IPS DF 6.9 (cell line): Measurements from ENCODE around the gene NANOS2.
A peak's percentile ranks its signal among the peaks of the same experiment; 100 is the strongest.

Experiments
- DNase-seq: peaks from one replicate; pipeline ENCODE4 v3.0.0-alpha.2; 2013; ENCODE audit warnings: low read depth, low spot score
- H3K27ac ChIP-seq: one replicate; pipeline ENCODE4 v1.5.1; 2013; ENCODE audit warnings: low read length, control low read depth
- H3K27me3 ChIP-seq: 2 replicates; pipeline ENCODE4 v1.6.1; 2013; ENCODE audit warnings: mild to moderate bottlenecking, low read length; ENCODE audit not compliant: control insufficient read depth, insufficient read depth
- H3K36me3 ChIP-seq: 2 replicates; pipeline ENCODE4 v1.6.1; 2013; ENCODE audit warnings: low read length; ENCODE audit not compliant: control insufficient read depth, insufficient read depth
- H3K4me1 ChIP-seq: 2 replicates; pipeline ENCODE4 v1.6.1; 2013; ENCODE audit warnings: low read length; ENCODE audit not compliant: control insufficient read depth, insufficient read depth
- H3K4me3 ChIP-seq: 2 replicates; pipeline ENCODE4 v1.5.1; 2013; ENCODE audit warnings: mild to moderate bottlenecking, low read length
- H3K9me3 ChIP-seq: 2 replicates; pipeline ENCODE4 v1.6.1; 2013; ENCODE audit warnings: low read length, inconsistent platforms; ENCODE audit not compliant: control insufficient read depth, insufficient read depth
- WGBS: extraction: QIAGEN DNeasy Blood & Tissue Kit; methylation state at CpG from one replicate; pipeline ENCODE4 v1.1.7; 2013; ENCODE audit warnings: mixed read lengths, missing lambda C conversion rate; ENCODE audit not compliant: insufficient read length, insufficient coverage; 5-methylcytosine and 5-hydroxymethylcytosine counted together

Gene NANOS2

DNA sequence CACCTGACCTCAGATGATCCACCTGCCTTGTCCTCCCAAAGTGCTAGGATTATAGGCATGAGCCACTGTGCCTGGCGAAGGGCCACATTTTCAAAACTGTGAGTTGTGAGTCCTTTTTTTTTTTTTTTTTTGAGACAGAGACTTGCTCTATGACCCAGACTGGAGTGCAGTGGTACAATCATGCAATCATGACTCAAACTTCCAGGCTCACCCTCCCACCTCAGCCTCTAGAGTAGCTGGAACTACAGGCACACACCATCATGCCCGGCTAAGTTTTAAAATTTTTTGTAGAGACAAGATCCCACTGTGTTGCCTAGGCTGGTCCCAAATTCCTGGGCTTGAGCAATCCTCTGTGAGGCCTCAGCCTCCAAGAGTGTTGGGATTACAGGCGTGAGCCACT, 8.4 kb downstream of the NANOS2 start:
- H3K27me3 ChIP-seq, result no peaks in the 10 kb centered on the region; the same call in 1 of the 2 replicates
- WGBS, result no CpG with 5 or more reads among the region's 3 CpGs
- H3K9me3 ChIP-seq, result no peaks in the 10 kb centered on the region
- H3K4me1 ChIP-seq, result no peaks in the 10 kb centered on the region
- H3K36me3 ChIP-seq, result no peaks in the 10 kb centered on the region
- no peak overlapping the region for H3K4me3 ChIP-seq
- no peak for DNase-seq
- no peak overlapping the region for H3K27ac ChIP-seq

DNA sequence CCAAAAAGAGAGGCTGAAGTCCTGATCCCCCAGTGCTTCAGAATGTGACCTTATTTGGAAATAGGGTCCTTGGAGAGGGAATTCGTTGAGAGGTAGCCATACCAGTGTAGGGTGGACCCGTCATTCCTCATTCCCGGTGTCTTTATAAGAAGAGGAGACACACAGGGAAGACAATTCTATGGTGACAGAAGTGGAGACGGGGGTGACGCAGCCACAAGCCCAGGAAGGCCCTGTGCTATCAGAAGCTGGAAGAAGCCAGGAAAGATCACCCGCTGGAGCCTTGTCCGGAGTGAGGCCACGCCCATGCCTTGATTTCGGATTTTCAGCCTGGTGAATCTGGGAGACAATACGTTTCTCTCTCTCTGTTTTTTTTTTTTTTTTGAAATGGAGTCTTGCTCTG, 9.6 kb downstream of the NANOS2 start:
- no peak overlapping the region for H3K27ac ChIP-seq
- no peaks in the 10 kb centered on the region for H3K9me3 ChIP-seq
- H3K4me3 ChIP-seq, result no peak overlapping the region
- H3K4me1 ChIP-seq, result no peaks in the 10 kb centered on the region
- no CpG with 5 or more reads among the region's 10 CpGs for WGBS
- DNase-seq, result no peak
- H3K27me3 ChIP-seq, result peaks cover 1% of the 10 kb centered on the region; the same call in 1 of the 2 replicates
- H3K36me3 ChIP-seq, result no peaks in the 10 kb centered on the region

DNA sequence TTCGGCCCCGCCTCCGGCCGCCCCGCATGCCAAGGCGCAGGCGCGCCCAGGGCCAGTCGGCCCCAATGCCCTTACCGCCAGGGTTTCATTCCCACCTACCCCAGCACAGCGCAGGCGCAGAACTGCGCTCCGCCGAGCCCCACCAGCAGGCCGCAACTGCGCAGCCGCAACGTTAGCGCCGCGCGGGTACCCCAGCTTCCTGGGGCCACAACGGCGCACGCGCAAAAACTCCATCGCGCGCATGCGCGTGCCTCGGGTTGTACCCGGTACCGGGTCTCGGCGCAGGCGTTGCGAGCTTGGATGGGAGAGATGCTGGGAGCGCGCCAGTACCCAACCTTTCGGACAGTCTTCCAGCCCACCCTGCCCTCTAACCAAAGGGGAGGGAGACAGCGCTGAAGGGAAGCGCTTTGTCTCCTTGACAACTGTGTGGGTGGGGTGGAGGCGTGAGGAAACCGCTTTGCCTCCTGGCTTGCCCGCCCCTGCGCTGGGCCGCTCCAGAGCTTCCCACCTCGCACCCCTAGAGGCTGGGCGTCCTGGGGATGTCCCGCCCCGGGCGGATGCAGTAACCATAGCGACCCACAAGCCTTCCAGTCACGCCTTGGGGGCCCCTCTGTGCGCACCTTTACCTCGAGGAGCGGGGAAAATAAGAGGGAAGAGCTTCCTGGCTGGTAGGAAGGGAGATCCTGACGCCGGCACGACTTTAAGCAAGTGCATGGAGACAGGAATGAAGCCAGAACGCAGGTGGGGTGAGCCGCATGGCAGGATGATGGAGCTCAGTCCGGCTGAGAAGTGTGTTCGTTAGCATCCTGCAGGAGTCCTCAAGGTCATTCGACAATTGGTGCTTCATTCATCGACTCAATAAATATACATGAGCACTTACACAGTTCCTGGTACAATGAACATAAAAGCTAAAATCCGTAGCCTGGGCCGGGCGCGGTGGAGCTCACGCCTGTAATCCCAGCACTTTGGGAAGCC, 11.6 kb downstream of the NANOS2 start:
- WGBS, result no CpG with 5 or more reads among the region's 73 CpGs
- H3K27me3 ChIP-seq, result peaks cover 1% of the 10 kb centered on the region; the same call in 1 of the 2 replicates
- peak; percentile 96 for DNase-seq
- H3K4me3 ChIP-seq, result peak overlapping the region; percentile 42; the same call in 1 of the 2 replicates
- H3K27ac ChIP-seq, result no peak overlapping the region
- no peaks in the 10 kb centered on the region for H3K4me1 ChIP-seq
- no peaks in the 10 kb centered on the region for H3K9me3 ChIP-seq
- H3K36me3 ChIP-seq, result no peaks in the 10 kb centered on the region; the same call in 1 of the 2 replicates

DNA sequence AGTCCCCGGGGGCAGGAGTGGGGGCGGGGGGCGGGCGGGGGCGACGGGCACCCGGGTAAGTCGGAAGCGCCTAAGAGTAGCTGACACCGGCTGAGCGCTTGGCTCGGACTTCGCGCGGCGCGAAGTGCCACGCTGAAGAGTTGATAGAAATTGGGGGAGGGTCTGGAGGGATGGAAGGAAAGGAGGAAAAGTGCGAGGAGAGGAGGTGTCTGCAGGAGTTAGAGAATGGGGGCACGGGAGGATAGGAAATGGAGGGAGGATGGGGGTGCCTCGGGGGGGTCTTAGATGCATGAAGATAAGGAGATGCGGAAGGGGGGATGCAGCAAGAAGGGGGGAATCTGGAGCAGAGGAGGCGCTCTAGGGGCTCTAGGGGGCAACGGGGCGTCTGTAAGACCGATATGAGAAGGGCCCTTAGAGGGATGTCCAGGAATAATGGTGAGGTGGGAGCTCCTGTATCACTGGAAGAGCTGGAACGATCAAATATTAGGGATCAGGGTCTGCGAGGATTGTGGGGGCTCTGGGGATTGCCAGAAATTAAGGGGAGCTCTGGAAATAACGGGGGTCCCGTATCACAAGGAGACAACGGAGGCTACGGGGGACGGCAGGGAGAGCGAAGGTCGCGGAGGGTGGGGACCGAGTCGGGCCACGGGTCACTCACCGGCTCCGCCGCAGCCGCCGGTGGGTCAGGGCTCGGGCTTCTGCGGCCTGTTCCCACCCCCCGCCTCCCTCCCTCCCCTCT, 12.5 kb downstream of the NANOS2 start, which contains the start of gene MYPOP:
TSS of gene MYPOP (minus strand) at position 702 of the 739 bp plus-strand sequence. CDS start 840 bp downstream, outside the sequence.
- Histone ChIP-seq H3K4me1 (no peaks in the 10 kb centered on the region), H3K27me3 (peaks cover 1% of the 10 kb centered on the region; the same call in 1 of the 2 replicates), H3K9me3 (no peaks in the 10 kb centered on the region), H3K27ac (no peak within 1 kb of the TSS), H3K4me3 (peak within 1 kb of the TSS; percentile 42; the same call in 1 of the 2 replicates), H3K36me3 (no peaks in the 10 kb centered on the region; the same call in 1 of the 2 replicates)
- no peak for DNase-seq
- no CpG with 5 or more reads among the region's 47 CpGs for WGBS

DNA sequence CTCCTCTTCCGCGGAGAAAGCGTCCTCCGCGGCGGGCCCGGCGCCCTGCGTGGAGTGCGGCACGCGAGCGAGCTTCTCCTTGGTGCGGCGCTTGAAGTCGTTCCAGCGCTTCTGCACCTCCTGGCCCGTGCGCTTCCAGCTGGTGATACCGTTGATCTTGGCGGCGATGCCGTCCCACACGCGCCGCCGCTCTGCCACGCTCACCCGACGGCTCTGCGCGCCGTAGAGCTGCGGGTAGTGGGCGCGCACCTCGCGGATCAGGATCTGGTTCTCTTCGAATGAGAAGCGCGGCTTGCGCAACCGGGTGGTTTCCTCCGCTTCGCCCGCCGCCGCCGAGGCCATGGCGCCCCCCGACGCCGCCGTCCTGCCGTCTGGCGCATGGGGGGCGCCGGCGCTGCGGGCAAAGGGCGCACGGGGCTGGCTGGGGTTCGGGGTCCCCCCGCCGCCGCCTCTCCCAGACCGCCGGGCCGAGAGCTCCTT, 13.1 kb downstream of the NANOS2 start:
- DNase-seq, result no peak
- Histone ChIP-seq H3K4me3 (peak overlapping the region; percentile 42; the same call in 1 of the 2 replicates), H3K27me3 (peaks cover 1% of the 10 kb centered on the region; the same call in 1 of the 2 replicates), H3K4me1 (no peaks in the 10 kb centered on the region), H3K9me3 (no peaks in the 10 kb centered on the region), H3K36me3 (no peaks in the 10 kb centered on the region; the same call in 1 of the 2 replicates), H3K27ac (no peak overlapping the region)
- WGBS, result no CpG with 5 or more reads among the region's 69 CpGs

DNA sequence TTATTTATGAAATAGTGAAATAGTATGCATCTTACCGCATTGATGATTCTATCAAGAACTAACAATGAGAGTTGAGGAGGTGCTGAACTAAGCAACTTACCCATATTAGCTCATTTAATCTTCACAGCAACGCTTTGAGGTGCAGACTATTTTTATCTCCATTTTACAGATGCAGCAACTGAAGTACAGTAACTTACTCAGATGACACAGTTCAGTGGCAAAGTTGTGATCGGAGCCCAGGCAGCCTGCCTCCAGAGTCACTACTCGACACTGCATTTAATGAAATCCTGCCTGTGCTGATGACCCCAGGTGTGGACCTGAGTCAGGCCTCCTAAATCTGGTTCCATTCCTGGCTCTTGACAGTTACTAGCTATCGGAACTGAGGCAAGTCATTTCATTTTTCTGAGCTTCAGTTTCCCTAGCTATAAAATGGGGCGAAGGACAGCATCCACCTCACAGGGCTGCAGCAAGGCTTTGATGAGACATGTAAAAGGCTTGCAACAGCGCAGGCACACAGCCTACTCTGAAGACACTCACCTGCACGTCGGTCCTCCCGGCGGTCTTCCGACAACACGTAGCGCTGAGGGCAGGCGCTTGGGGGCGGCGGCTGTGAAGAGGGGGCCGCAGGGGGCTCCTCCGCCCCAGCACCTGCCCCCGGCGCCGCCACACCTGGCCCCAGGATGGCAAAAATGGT, 13.7 kb downstream of the NANOS2 start:
- no peaks in the 10 kb centered on the region for H3K9me3 ChIP-seq
- no peak for DNase-seq
- peaks cover 1% of the 10 kb centered on the region; the same call in 1 of the 2 replicates for H3K27me3 ChIP-seq
- WGBS, result no CpG with 5 or more reads among the region's 22 CpGs
- no peaks in the 10 kb centered on the region; the same call in 1 of the 2 replicates for H3K36me3 ChIP-seq
- no peaks in the 10 kb centered on the region for H3K4me1 ChIP-seq
- no peak overlapping the region for H3K27ac ChIP-seq
- peak overlapping the region; percentile 42; the same call in 1 of the 2 replicates for H3K4me3 ChIP-seq

DNA sequence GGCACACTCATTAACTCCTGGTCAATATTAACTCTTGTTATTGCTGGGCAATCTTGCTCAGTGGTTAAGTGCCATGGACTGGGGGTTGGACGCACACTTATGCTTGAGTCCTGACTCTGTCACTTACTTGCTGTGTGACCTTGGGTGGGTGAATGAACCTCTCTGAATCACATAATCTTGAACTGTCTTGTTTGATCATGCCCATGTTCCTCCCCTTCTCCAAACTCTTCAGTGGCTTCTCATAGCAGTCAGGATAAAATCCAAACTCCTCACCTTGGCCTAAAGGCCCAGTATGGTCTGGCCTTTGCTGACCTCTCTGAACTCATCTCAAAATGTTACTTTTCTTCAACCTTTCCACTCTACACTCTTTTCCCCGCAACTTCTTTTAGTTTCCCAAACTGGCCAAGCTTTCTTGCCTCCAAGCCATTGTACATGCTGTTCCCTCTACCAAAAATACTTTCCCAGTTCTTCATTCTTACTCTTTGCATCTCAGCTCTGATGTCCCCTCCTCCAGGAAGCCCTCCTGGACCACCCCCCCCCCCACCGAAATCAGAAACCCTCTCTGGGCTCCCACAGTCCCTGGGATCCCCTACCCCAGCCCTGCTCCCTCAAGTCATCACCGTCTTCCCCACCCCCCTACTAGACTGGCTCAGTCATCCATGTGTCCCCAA, 14.5 kb downstream of the NANOS2 start:
- H3K4me1 ChIP-seq, result no peaks in the 10 kb centered on the region
- H3K9me3 ChIP-seq, result no peaks in the 10 kb centered on the region
- DNase-seq, result no peak
- H3K27me3 ChIP-seq, result peaks cover 1% of the 10 kb centered on the region; the same call in 1 of the 2 replicates
- H3K27ac ChIP-seq, result no peak overlapping the region
- WGBS, result 89% methylated on average over 1 of the region's 4 CpGs
- H3K4me3 ChIP-seq, result no peak overlapping the region
- H3K36me3 ChIP-seq, result no peaks in the 10 kb centered on the region; the same call in 1 of the 2 replicates

DNA sequence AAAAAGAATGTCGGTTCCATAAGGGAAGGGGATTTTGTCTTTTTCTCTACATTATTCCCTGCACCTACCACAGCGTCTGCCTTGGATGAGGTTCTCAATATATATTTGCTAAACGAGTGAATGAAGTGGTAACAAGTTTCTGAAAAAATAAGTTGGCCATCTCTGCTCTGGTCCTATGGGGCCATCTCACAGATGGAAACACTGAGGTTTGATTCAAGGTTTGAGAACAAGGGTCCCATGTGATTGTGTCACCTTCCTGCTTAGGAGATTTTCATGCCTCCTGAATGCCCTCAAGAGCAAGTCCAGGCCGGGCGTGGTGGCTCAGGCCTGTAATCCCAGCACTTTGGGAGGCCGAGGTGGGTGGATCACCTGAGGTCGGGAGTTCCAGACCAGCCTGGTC, 15.3 kb downstream of the NANOS2 start:
- peaks cover 1% of the 10 kb centered on the region; the same call in 1 of the 2 replicates for H3K27me3 ChIP-seq
- H3K36me3 ChIP-seq, result no peaks in the 10 kb centered on the region; the same call in 1 of the 2 replicates
- no peak overlapping the region for H3K4me3 ChIP-seq
- DNase-seq, result no peak
- WGBS, result no CpG with 5 or more reads among the region's 7 CpGs
- no peaks in the 10 kb centered on the region for H3K9me3 ChIP-seq
- no peaks in the 10 kb centered on the region for H3K4me1 ChIP-seq
- H3K27ac ChIP-seq, result no peak overlapping the region

DNA sequence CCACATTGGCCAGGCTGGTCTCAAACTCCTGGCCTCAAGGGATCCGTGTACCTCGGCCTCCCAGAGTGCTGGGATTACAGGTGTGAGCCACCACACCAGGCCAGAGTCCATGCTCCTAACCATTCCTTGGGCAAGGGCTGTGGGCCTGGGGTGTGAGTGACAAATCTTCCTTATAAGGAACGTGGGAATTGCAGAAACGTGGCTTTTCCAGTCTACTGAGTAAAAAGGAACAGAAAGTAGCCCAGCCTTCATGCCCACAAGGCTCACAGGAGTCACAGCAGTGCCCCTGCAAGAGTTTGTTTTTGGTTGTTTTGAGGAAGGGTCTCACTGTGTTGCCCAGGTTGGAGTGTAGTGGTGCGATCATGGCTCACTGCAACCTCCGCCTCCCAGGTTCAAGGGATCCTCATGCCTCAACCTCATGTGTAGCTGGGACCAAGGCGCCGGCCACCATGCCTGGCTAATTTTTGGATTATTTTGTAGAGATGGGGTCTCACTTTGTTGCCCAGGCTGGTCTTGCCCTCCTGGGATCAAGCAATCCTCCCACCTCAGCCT, 17.2 kb downstream of the NANOS2 start:
- Histone ChIP-seq H3K27me3 (peaks cover 1% of the 10 kb centered on the region; the same call in 1 of the 2 replicates), H3K9me3 (no peaks in the 10 kb centered on the region), H3K4me1 (no peaks in the 10 kb centered on the region), H3K27ac (no peak overlapping the region), H3K36me3 (no peaks in the 10 kb centered on the region; the same call in 1 of the 2 replicates), H3K4me3 (no peak overlapping the region)
- WGBS, result no CpG with 5 or more reads among the region's 8 CpGs
- DNase-seq, result no peak
